HPDE6-E6E7 (cell line): Measurements from ENCODE around the gene ZNF254.
"Not testable (repeated sequence)": the region's sequence is repeated elsewhere in the genome, so short reads cannot be mapped to it uniquely, and the experiment has no call there.

Source experiments
- DNase-seq: peaks from one replicate; pipeline ENCODE4 v3.0.0; 2011; ENCODE audit warnings: missing footprints; ENCODE audit errors: extremely low spot score

Gene ZNF254

DNA sequence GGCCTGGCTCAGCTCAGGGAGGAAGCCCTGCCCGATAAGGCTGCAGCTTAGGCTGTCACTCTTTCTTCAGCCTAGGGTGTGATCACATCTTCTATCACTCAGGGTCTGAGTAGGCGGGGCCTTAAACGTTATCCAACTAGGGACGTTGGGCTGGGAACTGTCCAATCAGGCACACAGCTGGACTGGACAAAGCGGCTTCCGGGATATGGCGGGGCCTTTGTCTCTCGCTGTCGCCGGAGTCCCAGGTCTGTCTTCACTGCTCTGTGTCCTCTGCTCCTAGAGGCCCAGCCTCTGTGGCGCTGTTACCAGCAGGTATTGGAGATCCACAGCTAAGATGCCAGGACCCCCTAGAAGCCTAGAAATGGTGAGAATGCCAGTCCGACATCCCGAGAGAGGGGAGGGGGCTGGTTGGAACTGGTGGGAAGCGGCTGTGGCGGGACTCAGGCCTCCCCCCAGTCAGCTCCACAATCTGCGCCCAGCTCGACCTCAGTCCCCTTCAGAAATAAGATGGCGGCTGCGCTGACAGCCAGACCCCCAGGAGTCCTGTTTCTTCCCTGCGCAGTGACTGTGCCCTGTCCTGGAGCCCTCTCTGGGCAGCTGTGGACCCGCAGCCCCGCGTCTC, at the start of gene ZNF254:
Gene ZNF254, plus strand, starts transcription at position 214 of the 622 bp plus-strand sequence. Its CDS starts 121 bp downstream, at position 335.
- peak; percentile 94 for DNase-seq

DNA sequence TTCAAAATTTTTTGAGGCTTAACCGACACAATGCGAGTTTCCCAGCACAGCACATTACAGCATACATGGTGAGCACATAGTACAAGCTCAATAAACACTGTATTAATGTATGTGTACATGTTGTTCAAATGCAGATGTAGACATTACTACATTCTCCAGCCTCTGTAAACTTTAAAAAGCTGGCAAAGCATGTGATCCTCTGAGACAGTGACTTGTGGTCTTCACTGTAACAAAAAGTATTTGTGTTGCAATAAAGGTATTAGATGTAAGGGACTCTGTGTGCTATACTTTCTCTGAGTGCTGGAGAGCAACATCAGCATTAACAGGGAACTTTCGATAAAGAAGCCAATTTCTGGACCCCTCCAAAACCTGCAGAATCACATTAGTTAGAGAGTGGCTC, 46.4 kb upstream of the ZNF254 start:
- DNase-seq: no peak

DNA sequence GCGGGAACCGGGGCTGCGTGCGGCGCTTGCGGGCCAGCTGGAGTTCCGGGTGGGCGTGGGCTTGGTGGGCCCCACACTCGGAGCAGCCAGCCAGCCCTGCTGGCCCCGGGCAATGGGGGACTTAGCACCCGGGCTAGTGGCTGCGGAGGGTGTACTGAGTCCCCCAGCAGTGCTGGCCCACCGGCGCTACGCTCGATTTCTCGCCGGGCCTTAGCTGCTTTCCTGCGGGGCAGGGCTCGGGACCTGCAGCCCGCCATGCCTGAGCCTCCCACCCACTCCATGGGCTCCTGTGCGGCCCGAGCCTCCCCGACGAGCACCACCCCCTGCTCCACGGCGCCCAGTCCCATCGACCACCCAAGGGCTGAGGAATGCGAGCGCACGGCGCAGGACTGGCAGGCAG, 45.7 kb upstream of the ZNF254 start:
- not testable (repeated sequence) for DNase-seq

DNA sequence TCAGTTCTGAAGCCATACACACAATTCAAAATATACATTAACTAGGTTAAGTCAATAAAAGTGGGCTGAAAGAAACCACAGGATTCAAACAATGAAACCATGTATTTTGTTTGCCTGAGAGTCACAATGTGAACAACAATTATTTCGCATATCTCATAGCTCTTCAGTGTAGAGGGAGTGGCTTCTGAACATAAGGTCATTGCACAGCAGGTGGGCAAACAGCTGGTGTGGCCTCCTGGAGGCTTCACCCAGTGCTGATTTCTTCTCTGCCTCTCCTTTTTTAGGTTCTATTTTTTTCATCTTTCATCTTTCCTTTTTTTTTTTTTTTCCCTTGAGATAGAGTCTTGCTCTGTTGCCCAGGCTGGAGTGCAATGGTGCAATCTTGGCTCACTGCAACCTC, 40.4 kb upstream of the ZNF254 start:
- DNase-seq: no peak

DNA sequence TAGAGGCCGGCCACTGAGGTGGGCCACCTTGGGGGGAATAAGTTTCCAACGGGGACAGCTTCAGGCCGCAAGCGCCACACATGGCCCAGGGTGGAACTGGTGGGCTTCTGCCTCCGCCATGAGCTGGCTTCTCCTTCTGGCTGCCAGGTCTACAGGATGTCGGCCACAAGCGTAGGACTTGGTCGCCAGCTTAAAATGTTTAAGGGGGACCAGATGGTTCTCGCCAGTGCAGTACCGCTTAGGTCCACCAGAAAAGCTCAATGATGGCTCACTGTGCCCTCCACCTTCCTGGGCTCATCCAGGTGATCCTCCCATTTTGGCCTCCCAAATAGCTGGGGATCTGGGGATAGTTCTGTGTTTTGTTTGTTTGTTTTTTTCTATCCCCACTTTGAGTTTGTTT, 38.7 kb upstream of the ZNF254 start:
- DNase-seq: no peak

DNA sequence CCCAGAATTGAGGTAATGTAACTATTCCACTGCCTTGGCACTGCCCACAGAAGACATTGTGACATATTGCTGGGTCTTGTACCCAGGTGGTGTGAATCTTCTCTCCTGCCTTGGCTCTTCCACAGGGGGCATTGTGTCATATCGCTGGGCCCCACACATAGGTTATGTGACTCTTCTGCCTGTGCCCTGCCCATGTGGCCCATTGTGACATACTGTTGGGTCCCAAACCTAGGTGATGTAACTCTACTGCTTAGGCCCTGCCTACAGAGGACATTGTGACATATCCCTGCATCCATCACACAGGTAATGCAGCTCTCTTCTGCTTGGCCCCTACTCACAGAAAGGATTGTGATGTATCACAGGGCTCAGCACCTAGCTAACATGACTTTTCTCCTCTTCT, 37.5 kb upstream of the ZNF254 start:
- DNase-seq: no peak

DNA sequence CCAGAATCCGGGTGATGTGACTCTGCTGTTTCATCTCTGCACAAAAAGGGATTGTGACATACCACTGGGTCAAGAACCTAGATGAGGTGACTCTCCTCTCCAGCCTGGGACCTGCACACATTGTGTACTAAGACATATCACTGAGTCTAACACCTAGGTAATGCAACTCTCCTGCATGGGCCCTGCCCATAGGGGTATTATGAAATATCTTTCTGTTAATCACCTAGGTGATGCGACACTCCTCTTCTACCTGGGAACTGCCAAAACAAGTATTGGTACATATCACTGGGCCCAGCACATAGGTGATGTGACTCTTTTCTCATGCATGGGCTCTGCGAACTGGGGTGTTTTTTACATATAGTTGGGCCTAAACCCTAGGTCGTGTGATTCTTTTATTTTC, 35.5 kb upstream of the ZNF254 start:
- no peak for DNase-seq

DNA sequence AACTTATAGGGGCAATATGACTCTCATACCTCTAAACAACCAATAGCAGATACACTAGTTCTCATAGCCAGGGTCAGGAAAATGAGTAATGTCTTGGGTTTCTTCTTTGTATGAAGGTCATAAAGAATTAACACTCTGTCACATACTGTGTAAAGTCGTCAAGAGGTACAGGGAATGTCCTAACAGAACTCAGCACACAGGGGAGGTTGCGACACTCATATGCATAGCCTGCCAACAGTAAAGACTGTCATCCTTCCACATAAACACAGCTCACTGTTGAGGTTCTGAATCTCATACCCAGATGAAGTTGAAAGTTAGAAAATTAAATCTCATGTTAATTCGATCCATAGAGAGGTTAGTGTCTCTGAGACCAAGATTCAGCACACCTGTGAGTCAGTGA, 34.2 kb upstream of the ZNF254 start:
- DNase-seq: no peak

DNA sequence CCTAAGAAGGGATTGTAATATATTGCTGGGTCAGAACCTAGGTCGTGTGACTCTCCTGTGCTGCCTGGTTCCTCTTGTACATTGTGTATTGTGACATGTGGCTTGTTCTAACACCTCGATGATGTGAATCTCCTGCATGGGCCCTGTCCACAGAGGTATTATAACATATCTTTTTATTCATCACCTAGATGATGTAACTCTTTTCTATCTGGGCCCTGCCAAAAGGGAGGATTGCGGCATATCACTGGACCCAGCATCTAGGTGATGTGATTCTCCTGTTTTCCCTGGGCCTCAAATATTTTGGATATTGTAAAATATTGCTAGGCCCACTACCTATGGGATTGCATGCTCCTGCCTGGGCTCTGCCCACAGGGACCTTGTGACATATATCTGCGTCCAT, 33.4 kb upstream of the ZNF254 start:
- DNase-seq: no peak

DNA sequence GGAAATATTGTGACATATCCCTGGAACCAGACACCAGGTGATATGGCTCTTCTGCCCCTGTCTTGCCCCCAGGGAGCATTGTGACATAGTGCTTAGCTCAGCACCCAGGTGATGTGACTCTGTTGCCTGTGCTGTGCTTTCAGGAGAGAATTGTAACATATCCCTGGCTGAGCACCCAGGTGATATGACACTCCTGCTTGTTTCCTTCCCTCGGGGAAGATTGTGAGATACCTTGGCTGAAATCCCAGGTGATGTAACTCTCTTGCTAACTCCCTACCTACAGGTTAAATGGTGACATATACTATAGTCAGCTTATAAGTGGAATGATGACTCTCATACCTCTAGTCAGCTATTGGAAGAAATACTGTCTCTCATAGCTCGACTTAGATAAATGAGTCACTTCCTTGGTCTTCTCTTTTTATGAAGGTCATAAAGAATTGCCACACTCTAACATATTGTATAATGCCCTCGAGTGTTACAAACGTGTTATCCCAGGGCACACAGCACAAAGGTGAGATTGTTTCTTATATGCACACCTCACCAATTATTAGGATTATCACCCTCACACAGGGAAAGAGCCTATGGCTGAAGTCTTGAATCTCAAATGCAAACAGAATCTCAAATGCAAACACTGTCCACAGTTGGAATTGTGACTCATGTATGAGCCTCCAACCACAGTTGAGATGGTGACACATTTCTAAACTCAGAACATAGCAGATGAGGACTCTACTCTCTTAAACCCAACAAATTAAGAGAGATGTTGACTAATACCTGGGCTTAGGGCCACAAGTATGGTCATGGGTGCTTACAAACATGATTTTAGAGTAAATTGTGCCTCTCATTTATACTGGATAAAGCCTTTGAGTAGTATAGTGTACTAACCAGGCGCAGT, 32.7 kb upstream of the ZNF254 start:
- DNase-seq: peak; percentile 53

DNA sequence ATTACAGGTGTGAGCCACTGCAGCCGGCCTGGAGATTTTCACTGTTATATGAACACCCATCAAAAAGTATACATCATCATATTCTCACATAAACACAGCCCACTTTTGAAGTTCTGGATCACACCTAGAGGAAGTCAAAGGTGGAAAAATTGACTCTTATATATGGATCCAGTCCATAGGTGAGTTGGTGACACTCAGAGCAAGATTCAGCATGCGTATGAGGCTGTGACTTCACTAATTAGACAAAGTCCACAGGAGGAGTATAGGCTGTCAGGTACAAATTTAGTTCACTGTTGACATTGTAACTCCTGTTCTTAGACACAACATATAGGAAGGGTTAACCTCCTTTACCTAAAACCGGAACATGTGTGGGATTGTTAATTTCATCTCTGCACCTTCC, 31.4 kb upstream of the ZNF254 start:
- DNase-seq: no peak

DNA sequence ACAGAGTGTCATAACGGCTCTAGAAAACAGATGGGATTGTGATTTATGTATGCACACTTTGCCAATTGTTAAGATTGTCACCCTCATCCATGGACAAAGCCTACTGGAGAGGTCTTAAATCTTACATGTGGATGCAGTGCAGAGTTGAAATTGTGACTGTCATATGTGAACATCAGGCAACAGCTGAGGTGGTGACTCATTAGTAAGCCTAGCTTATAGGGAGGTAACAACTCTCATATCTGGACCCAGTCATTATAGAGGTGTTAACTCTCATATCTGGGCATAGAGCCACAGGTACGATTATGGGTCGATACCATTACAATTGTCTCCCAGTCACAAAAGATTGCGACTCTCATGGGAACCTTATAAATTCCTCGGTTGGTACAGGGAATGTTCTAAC, 29.8 kb upstream of the ZNF254 start:
- DNase-seq: no peak

DNA sequence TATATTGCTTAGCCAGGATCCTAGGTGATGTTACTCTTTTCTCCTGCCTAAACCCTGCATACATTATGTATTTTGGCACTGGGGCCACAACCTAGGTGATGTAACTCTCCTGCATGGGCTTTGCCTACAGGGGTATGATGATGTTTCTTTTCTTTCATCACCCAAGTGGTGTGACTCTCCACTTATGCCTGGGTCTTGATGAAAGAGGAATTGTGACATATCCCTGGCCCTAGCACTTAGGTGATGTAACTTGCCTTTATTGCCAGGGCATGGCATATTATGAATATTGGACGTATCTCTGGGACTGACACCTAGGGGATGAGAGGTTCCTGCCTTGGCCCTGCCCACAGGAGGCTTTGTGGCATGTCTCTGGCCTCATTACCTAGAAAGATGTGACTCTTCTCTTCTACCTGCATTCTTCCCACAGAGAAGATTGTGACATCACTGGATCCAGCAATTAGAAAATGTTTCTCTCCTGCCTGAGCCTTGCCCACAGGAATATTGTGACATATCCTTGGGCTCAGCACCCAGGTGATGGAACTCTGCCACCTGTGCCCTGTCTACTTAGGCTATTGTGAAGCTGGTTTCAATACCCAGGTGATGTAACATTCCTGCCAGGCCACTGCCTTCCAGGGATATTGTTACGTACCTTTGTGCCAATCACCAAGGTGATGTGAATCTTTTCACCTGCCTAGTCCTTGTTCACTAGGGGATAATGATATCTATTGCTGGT, 27.3 kb upstream of the ZNF254 start:
- no peak for DNase-seq

DNA sequence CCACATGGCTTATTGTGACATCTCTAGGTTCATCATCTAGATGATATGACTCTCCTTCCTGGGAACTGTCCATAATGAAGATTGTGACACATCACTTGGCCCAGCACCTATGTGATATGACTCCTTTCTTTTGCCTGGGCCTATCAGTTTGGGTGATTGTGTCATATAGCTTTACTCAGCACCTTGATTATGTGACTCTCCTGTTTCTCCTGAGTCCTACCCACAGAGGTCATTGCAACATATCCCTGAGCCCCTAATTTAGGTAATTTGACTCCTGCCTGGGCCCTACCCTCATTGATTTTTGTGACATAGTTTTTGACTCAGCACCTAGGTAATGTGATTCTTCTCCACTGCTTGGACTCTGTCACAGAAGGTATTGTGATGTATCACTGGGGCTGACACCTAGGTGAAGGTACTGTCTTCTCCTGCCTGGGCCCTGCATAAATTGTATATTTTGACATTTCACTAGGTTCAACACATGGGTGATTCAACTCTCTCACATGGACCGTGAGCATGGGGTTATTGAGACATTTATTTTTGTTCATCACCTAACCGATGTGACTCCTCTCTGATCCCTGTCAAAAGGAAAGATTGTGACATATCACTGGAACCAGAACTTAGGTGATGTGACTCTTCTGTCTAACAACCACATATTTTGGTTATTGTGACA, 26.2 kb upstream of the ZNF254 start:
- DNase-seq: no peak

DNA sequence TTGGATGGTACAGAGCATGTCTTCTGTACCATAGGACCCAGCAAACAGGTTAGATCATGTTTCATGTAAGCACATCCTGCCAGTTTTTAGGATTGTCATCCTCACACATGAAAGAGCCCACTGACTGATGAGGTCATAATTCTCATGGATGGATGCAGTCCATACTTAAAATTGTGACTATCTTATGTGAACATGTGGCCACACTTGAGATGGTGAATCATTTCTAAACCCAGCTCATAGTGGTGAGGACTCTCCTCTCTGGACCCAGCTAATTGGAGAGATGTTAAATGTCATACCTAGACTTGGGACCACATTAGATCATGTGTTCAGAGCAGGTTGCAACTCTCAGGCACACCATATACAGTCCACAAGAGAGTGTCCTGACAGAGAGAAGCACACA, 24.8 kb upstream of the ZNF254 start:
- DNase-seq: no peak

DNA sequence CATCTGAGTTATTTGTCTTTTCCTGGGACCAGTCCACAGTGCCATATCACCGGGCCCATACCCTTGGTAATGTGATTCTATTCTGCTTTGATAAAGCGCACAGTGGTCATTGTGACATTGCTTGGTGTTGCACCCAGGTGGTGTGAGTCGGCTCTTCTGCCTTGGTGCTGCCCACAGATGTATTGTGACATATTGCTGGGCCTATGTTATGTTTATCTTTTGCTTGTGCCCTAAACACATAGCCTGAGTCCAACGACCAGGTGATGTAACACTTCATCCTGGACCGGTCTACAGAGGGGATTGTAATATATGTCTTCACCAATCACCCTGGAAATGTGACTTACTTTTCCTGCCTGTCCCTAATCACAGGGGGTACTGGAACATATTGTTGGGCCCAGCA, 23.7 kb upstream of the ZNF254 start:
- DNase-seq: no peak

DNA sequence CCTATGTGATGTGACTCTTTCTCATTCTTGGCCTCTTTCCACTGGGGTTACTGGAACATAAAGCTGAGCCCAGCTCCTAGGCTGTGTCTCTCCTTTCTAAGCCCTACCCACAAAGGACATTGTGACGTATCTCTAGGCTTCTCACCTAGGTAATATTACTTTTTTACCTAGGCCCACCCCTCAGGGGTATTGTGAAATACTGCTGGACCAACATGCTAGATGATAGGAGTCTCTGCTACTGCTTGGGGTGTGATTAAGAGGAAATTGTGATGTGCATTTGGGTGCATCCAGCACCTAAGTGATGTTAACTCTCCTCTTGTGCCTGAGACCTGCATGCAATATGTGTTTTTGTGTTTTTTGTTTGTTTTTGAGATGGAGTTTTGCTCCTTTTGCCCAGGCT, 22.8 kb upstream of the ZNF254 start:
- DNase-seq: no peak

DNA sequence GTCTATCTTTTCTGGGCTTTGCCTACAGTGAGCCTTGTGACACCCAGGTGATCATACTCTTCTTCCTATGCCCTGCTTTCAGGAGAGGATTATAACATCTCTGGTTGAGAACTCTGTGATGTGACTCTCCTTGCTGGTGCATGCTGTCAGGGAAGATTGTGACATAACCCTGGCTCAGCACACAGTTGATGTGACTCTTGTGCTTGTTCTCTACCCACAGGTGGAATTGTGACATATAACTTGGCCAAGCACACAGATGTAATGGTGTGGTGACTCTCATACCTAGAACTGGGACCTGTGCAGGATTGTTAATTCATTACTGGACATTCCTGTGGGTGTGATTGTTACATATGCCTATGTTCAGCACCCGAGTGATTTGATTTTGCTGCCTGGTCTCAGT, 21.7 kb upstream of the ZNF254 start:
- DNase-seq: no peak

DNA sequence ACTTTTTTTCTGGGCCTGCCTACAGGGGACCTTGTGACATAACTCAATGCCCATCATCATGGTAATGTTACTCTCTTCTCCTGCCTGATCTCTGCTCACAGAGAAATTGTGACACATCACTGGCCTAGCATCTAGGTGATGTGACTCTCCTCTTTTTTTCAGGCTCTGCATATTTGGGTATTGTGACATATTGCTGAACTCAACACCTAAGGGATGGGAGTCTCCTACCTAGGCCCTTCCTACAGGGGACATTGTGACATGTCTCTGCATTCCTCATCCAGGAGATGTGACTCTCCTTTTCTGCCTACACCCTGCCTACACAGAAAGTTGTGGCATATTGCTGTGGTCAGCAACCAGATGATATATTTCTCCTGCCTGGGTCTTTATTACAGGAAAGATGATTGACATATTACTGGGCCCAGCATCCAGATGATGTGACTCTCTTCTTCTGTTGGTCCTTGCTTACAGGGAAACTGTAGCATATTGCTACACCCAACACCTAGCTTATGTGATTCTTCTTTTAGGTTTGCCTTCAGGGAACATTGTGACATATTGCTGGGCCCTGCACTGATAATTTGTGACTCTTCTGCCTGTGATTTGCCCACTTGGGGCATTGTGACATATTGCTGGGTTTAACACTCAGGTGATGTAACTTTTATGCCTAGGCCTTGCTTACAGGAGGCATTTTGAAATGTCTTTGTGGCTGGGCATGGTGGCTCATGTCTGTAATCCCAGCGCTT, 21.0 kb upstream of the ZNF254 start:
- DNase-seq: no peak

DNA sequence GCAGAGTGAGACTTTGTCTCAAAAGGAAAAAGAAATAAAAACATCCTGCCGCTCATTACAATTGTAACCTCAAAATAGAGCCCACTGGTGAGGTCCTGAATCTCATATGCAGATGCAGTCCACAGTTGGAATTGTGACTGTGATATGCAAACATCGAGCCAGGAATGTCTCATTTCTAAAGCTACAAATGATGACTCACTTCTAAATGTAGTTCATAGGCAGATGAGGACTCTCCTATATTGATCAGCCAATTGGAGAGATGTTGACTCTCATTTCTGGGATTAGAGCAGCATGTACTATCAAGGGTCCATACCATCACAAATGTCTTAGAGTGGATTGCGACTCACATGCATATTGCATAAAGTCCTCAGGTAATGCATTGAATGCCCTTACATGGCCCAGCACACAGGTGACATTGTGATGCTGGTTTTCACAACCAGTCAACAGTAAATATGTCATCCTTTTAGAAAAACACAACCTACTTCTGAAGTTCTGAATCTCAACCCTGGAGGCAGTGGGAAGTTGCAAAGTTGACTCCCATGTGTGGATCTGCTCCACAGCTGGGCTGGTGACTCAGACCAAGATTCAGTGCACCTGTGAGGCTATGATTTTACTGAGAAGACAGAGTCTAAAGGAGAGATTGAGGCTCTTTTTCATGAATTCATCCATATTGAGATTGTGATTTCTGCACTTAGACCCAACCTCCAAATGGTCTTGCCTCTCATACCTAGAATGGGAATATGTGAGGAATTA, 16.9 kb upstream of the ZNF254 start:
- DNase-seq: no peak

DNA sequence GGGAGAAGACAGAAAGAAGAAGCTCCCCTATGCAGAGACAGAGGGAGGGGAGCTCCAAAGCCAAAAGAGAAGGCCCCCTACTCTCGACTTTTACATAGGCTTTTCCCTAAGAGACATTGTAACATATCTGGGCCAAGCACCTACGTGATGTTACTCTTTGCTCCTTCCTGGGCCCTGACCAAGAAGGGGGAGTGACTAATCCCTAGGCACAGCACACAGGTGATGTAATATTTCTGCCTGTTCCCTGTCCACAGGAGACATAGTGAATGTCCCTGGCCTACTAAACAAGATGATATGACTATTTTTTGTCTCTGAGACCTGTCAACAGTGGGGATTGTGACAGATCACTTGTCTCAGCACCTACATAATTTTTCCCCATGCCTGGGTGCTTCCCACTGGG, 15.9 kb upstream of the ZNF254 start:
- no peak for DNase-seq
